Ishikawa (cell line): ENCODE data around the gene MRPS12.

Experiments used
- CEBPB ChIP-seq: IDR thresholded peaks from 2 replicates; pipeline ENCODE4 v1.6.1; 2012
- EGR1 ChIP-seq: IDR thresholded peaks from 2 replicates; pipeline ENCODE4 v1.6.1; 2012
- TAF1 ChIP-seq: IDR thresholded peaks from 2 replicates; pipeline ENCODE4 v1.6.1; 2012; ENCODE audit warnings: low read depth, mild to moderate bottlenecking

DNA sequence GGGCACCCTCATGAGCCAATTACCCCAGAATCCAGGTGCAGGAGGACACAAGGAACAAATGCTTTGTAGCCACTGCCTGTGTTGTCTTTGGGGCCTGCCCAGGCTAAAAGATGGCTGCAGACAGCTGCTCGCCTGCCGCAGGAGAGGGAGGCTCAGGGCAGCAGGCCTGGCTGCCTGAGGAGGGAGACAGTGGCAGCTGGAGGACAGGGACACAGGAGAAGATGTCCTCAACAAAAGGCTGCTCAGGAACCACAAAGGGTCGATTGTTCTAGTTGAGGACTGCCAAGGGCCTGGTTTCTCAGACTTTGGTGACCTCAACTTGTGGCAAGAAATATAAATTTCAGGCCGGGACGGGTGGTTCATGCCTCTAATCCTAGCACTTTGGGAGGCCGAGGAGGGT lies 39.0 kb upstream of the MRPS12 start:
- no peak for TF ChIP-seq CEBPB
- no peak for TF ChIP-seq EGR1
- no peak for TF ChIP-seq TAF1
